Stomach (tissue), 9 donors: Measurements from ENCODE around the gene C3orf22. TPM values are rescaled to one million over a fixed set of nuclear protein-coding genes. Genes with fewer than 3 reads are reported as not detected.

ENCODE experiments used
- DNase-seq, 2 donors: peaks; one replicate each; pipeline versions ENCODE4 v3.0.0 to v3.0.0-alpha.2; 2013 to 2019
- H3K27ac ChIP-seq, 5 donors: fragments of 200-600 bp in 4 of 5; sonication (generic) in 4 of 5; one replicate each; pipeline ENCODE4 v1.5.1; 2013 to 2019; ENCODE audit warnings: mild to moderate bottlenecking in 1 of 5, moderate library complexity in 1 of 5
- H3K27me3 ChIP-seq, 3 donors: fragments of 200-600 bp; sonication (generic); one replicate each; pipeline ENCODE4 v1.5.1; 2017 to 2019; ENCODE audit warnings: mixed run types in 1 of 3
- H3K36me3 ChIP-seq, 4 donors: fragments of 200-600 bp; sonication (generic); 1 replicate in 3 of 4; 2 replicates in 1 of 4; pipeline ENCODE4 v1.5.1; 2016 to 2019
- H3K4me1 ChIP-seq, 4 donors: fragments of 200-600 bp; sonication (generic); one replicate each; pipeline ENCODE4 v1.5.1; 2016 to 2019
- H3K4me3 ChIP-seq, 4 donors: fragments of 200-600 bp; sonication (generic) in 3 of 4; one replicate each; pipeline ENCODE4 v1.5.1; 2016 to 2019; ENCODE audit warnings: mild to moderate bottlenecking in 1 of 4
- H3K9me3 ChIP-seq, 4 donors: fragments of 200-600 bp; sonication (generic); one replicate each; pipeline ENCODE4 v1.5.1; 2016 to 2019
- EP300 ChIP-seq: sonication (generic); formaldehyde crosslinking; IDR thresholded peaks from one replicate; pipeline ENCODE4 v1.6.1; 2017; ENCODE audit warnings: antibody characterized with exemption
- POLR2A ChIP-seq, 4 donors: fragments of 450-650 bp; IDR thresholded peaks; one replicate each; pipeline ENCODE4 v1.6.1; 2016; ENCODE audit warnings: antibody characterized with exemption in 4 of 4, control low read depth in 2 of 4, mild to moderate bottlenecking in 1 of 4, moderate library complexity in 1 of 4
- POLR2AphosphoS5 ChIP-seq, 3 donors: sonication (generic); formaldehyde crosslinking; IDR thresholded peaks; one replicate each; pipeline ENCODE4 v1.6.1; 2016; ENCODE audit warnings: antibody characterized with exemption in 3 of 3
- WGBS, 5 donors: extraction: QIAGEN DNeasy Blood & Tissue Kit in 3 of 5; methylation state at CpG; one replicate each; pipeline versions ENCODE4 v1.1.5 to v1.1.7; 2013 to 2018; 5-methylcytosine and 5-hydroxymethylcytosine counted together
- intact Hi-C: fragments of 100-400 bp; cut with DNase I; formaldehyde crosslinking; loops from one replicate; pipeline ENCODE4 v1.15.1; 2023; ENCODE audit warnings: low total_unique reads
- polyA plus RNA-seq, 3 donors: library from polyadenylated mRNA; stranded (reverse); fragments of 200-250 nt; gene quantifications; one replicate each; pipeline ENCODE4 v1.2.3, GENCODE V29; 2013
- total RNA-seq, 5 donors: library from RNA; depleted of rRNA; stranded (reverse); fragments of >200 nt; gene quantifications; one replicate each; pipeline versions ENCODE4 v1.1.0 to v1.2.3, GENCODE V29; 2014 to 2016
- TF ChIP-seq, protein P1 (sequence below), 7 experiments: fragments of 450-650 bp in 4 of 7; fragments of 200-600 bp in 3 of 7; sonication (generic) in 3 of 7; IDR thresholded peaks; one replicate each; pipeline ENCODE4 v1.5.1; 2016 to 2019; ENCODE audit warnings: antibody characterized with exemption in 7 of 7, control low read depth in 2 of 7, mild to moderate bottlenecking in 1 of 7
- donor health status: healthy with polysubstance abuse.
- donor health status: Bipolar disorder and iron deficiency.
- donor health status: healthy.

C3orf22 gene
- total and polyA plus RNA-seq, 8 donors: not detected

DNA sequence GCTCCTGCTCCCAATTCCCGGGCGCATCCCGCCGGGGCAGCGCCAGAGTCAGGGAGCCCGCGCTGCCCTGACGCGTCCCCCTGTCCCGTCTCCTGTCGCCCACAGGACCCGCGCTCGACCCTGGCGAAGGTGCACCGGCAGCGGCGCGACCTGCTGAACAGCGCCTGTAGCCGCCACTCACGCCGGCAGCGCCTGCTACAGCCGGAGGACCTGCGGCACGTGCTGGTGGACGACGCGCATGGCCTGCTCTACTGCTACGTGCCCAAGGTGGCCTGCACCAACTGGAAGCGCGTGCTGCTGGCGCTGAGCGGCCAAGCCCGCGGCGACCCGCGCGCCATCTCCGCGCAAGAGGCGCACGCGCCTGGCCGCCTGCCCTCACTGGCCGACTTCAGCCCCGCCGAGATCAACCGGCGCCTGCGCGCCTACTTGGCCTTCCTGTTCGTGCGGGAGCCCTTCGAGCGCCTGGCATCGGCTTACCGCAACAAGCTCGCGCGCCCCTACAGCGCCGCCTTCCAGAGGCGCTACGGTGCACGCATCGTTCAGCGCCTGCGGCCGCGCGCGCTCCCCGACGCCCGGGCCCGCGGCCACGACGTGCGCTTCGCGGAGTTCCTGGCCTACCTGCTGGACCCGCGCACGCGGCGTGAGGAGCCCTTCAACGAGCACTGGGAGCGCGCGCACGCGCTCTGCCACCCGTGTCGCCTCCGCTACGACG, 16.9 kb downstream of the C3orf22 start:
- peaks cover 0 to 21% (median 6%) of the 10 kb centered on the region in 4 donors for H3K4me1 ChIP-seq
- H3K27ac ChIP-seq: no peak overlapping the region
- WGBS, 5 donors: 38 to 68% (median 53%) methylated on average over 43 to 101 of the region's 101 CpGs
- no peak overlapping the region for H3K4me3 ChIP-seq
- intact Hi-C loops: no loop called here
- DNase-seq: peak; percentile 9 to 21
- H3K27me3 ChIP-seq: peaks cover 0 to 51% (median 15%) of the 10 kb centered on the region in 3 donors
- no peak for TF ChIP-seq EP300
- TF ChIP-seq POLR2AphosphoS5 (IDR thresholded peaks at IDR 0.05): no peak
- no peak for TF ChIP-seq POLR2A (IDR thresholded peaks at IDR 0.05)
- TF ChIP-seq, protein P1, sequence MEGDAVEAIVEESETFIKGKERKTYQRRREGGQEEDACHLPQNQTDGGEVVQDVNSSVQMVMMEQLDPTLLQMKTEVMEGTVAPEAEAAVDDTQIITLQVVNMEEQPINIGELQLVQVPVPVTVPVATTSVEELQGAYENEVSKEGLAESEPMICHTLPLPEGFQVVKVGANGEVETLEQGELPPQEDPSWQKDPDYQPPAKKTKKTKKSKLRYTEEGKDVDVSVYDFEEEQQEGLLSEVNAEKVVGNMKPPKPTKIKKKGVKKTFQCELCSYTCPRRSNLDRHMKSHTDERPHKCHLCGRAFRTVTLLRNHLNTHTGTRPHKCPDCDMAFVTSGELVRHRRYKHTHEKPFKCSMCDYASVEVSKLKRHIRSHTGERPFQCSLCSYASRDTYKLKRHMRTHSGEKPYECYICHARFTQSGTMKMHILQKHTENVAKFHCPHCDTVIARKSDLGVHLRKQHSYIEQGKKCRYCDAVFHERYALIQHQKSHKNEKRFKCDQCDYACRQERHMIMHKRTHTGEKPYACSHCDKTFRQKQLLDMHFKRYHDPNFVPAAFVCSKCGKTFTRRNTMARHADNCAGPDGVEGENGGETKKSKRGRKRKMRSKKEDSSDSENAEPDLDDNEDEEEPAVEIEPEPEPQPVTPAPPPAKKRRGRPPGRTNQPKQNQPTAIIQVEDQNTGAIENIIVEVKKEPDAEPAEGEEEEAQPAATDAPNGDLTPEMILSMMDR (IDR thresholded peaks at IDR 0.05): no peak
- H3K9me3 ChIP-seq: peaks cover 0 to 6% (median 2%) of the 10 kb centered on the region in 4 donors
- no peaks in the 10 kb centered on the region for H3K36me3 ChIP-seq

DNA sequence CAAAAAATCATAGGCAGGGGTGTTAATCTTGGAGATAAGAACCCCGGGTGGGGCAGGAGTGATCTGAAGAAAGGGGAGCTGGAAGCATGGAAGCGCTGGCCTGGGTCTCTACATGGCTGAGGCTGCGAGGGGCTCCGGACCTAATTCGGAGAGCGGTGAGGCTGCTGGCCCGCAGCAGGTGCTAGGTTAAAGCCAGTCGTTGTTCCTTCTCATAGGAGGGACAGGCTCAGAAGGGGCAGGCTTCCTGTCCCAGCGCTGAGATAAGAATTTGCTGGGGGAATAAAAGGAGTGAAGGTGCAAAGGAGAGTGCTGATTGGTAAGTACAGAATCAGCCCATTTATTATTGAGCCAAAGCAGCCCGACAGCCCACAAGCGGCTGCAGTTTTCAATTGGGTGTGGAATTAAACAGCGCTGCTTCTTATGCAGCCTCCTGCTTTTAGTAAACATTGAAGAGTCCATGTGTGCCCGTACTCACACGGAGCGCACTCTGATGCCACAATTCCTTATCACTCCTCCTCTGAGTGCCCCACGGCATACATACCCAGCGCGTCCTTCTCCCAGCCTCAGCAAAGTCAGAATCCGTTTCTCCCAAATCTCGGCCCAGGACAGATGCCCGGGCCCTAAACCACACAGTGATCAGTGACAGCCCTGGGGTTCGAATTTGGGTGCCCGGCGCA, 17.6 kb downstream of the C3orf22 start:
- DNase-seq: no peak

DNA sequence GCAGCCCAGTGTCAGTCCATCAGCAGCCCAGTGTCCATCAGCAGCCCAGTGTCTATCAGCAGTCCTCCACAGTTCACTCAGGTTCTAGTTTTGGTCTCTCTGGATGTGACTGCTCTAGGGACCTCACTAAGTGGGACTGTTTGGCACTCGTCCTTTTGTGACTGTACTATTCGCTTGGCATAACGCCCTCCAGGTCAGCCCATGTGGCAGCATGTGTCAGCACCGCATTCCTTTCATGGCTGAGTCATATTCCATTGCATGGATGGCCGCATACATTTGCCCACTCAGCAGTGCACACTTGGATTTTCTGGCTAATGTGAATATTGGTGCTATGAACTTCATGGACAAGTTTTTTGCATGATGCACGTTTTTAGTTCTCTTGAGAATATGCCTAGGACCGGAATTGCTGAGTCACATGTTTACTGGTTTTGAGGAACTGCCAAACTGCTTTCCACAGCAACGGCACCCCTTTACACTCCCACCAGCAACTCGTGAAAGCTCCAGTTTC, 18.3 kb downstream of the C3orf22 start:
- Histone ChIP-seq H3K36me3 (no peaks in the 10 kb centered on the region), H3K9me3 (peaks cover 0 to 6% (median 2%) of the 10 kb centered on the region in 4 donors), H3K27me3 (peaks cover 0 to 65% (median 15%) of the 10 kb centered on the region in 3 donors), H3K27ac (no peak overlapping the region), H3K4me1 (peaks cover 0 to 21% (median 6%) of the 10 kb centered on the region in 4 donors), H3K4me3 (no peak overlapping the region)
- TF ChIP-seq POLR2AphosphoS5 (IDR thresholded peaks at IDR 0.05) (peak in 1 of 3 donors; percentile 12), EP300 (no peak), POLR2A (IDR thresholded peaks at IDR 0.05) (no peak)
- TF ChIP-seq, protein P1 (IDR thresholded peaks at IDR 0.05): no peak
- 27 to 38% (median 33%) methylated on average over 9 of the region's 9 CpGs for WGBS, 5 donors
- intact Hi-C loops: no loop called here
- peak in 1 of 2 donors; percentile 34 for DNase-seq

More for the DNA sequence above, 17.6 kb downstream of the C3orf22 start:
- peaks cover 0 to 58% (median 15%) of the 10 kb centered on the region in 3 donors for H3K27me3 ChIP-seq
- peak overlapping the region in 1 of 5 donors; percentile 33 for H3K27ac ChIP-seq
- peaks cover 0 to 21% (median 6%) of the 10 kb centered on the region in 4 donors for H3K4me1 ChIP-seq
- 50 to 61% (median 59%) methylated on average over 23 to 24 of the region's 24 CpGs for WGBS, 5 donors
- intact Hi-C loops: no loop called here
- H3K9me3 ChIP-seq: peaks cover 0 to 6% (median 2%) of the 10 kb centered on the region in 4 donors
- H3K36me3 ChIP-seq: no peaks in the 10 kb centered on the region
- TF ChIP-seq POLR2AphosphoS5 (IDR thresholded peaks at IDR 0.05): no peak
- TF ChIP-seq EP300: no peak
- no peak for TF ChIP-seq POLR2A (IDR thresholded peaks at IDR 0.05)
- TF ChIP-seq, protein P1 (IDR thresholded peaks at IDR 0.05): no peak
- H3K4me3 ChIP-seq: no peak overlapping the region

DNA sequence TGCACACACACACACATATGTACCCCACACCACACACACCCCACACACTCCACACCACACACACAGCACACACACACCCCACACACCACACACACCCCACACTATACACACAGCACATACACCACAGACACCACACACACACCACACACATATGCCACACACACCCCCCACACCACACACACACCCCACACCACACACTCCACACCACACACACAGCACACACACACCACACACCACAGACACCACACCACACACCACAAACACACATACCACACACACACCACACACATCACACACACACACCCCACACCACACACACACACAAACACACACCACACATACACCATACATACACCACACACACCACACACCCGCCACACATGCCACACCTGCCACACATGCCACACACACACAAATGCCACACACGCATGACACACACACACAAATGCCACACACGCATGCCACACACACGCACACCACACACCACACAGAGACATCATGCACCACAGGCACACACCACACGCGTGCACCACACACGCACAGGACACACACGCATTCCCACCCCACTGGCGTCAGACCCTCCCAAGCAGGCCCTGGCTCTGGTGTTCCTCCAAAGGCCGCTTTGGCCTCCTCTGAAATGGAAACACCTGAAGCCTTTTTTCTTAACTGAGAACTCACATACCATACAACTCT, 19.0 kb downstream of the C3orf22 start:
- Histone ChIP-seq H3K9me3 (peaks cover 0 to 6% (median 2%) of the 10 kb centered on the region in 4 donors), H3K36me3 (no peaks in the 10 kb centered on the region), H3K27ac (no peak overlapping the region), H3K27me3 (peaks cover 0 to 72% (median 15%) of the 10 kb centered on the region in 3 donors), H3K4me3 (no peak overlapping the region), H3K4me1 (peaks cover 0 to 21% (median 6%) of the 10 kb centered on the region in 4 donors)
- intact Hi-C loops: no loop called here
- DNase-seq: no peak
- WGBS, 5 donors: 91 to 97% (median 95%) methylated on average over 10 of the region's 10 CpGs
- no peak for TF ChIP-seq EP300
- no peak for TF ChIP-seq POLR2AphosphoS5 (IDR thresholded peaks at IDR 0.05)
- TF ChIP-seq, protein P1 (IDR thresholded peaks at IDR 0.05): no peak
- no peak for TF ChIP-seq POLR2A (IDR thresholded peaks at IDR 0.05)
